ENCODE measurements around the gene MRPL18. TPM values are rescaled to one million over a fixed set of nuclear protein-coding genes. Genes with fewer than 3 reads are reported as not detected.
"Not testable (repeated sequence)": the region's sequence is repeated elsewhere in the genome, so short reads cannot be mapped to it uniquely, and the experiment has no call there.

Gene MRPL18
- total RNA-seq (2022), result 108 and 120 TPM in 2 replicates
- Bru-seq, nascent RNA, result percentile 80 among the genes with signal in this experiment
- percentile 90 among the genes with signal in this experiment for BruChase-seq, experiment 1, labeled RNA remaining after a 6-hour chase
- percentile 83 among the genes with signal in this experiment for BruChase-seq, experiment 2, labeled RNA remaining after a 2-hour chase
- long read RNA-seq, transcript MRPL18-201 (4 exons, 978 nt), result major isoform, 223 of 295 reads
- long read RNA-seq, partial matches to known transcripts, result 3 of 295 reads
- long read RNA-seq, other reads (novel, unspliced or antisense), result 67 of 295 reads

DNA sequence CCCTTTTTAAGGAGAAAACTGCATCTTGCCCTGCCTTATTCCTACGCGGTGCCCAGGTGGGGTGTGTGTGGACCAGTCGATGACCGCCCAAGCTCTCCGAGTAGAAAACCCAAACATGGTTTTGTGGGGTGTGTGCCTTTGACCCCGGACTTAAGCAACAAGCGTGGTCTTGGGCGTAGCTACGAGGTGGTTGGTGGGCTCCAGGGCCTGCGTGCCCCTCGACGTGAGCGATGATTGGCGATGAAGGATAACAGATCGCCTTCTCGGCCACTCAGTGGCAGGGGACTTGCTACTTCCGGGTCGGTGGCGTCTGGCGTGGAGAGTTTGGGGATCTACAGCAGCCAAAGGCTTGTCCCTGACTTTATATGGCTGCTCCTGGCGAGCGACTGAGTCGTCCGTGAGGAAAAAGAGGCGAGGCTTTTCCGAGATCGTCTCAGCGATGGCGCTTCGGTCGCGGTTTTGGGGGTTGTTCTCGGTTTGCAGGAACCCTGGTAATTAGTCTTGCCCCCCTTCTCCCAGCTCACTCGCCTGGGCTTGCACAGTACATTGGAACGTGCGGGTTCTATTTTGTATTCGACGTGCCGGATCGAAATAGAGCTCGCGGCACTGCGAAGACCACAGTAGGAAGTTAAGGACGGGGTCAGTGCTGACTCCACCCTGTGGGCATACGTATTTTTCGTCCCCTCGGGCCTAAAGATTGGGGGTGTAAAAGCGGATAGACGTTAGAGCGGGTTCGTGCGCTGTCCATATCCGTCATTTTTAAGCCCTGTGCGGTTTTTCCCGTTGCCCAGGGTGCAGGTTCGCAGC, at the start of gene MRPL18:
TSS of gene MRPL18 (plus strand) at position 319 of the 807 bp plus-strand sequence. CDS start at position 440, 121 bp downstream.
- Mint-ChIP-seq H3K9me3 (ENCODE audit: unreplicated experiment) (no peaks in the 10 kb centered on the region), H3K4me1 (ENCODE audit: insufficient read depth, unreplicated experiment) (peaks cover 33% of the 10 kb centered on the region), H3K27me3 (ENCODE audit: insufficient read depth, unreplicated experiment) (no peaks in the 10 kb centered on the region), H3K4me3 (ENCODE audit: unreplicated experiment) (peak within 1 kb of the TSS; percentile 99), H3K27ac (ENCODE audit: low read depth, unreplicated experiment) (peak within 1 kb of the TSS; percentile 98), H3K36me3 (ENCODE audit: insufficient read depth, unreplicated experiment) (peaks cover 79% of the 10 kb centered on the region)
- CTCF ChIA-PET, result interaction anchor here (0.6 to 3.6 kb wide), 11 partner anchors 43 to 484 kb away, joined by 3 to 34 read pairs (median 3); no protein-coding TSS in a partner anchor
- intact Hi-C loops (cut with micrococcal nuclease), result loop anchor here (1.0 to 2.0 kb wide), 2 partner anchors 16 to 99 kb away; no protein-coding TSS in a partner anchor
- TF ChIP-seq, protein P1, sequence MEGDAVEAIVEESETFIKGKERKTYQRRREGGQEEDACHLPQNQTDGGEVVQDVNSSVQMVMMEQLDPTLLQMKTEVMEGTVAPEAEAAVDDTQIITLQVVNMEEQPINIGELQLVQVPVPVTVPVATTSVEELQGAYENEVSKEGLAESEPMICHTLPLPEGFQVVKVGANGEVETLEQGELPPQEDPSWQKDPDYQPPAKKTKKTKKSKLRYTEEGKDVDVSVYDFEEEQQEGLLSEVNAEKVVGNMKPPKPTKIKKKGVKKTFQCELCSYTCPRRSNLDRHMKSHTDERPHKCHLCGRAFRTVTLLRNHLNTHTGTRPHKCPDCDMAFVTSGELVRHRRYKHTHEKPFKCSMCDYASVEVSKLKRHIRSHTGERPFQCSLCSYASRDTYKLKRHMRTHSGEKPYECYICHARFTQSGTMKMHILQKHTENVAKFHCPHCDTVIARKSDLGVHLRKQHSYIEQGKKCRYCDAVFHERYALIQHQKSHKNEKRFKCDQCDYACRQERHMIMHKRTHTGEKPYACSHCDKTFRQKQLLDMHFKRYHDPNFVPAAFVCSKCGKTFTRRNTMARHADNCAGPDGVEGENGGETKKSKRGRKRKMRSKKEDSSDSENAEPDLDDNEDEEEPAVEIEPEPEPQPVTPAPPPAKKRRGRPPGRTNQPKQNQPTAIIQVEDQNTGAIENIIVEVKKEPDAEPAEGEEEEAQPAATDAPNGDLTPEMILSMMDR (IDR thresholded peaks at IDR 0.05; ENCODE audit: unreplicated experiment), result no peak
- POLR2A ChIA-PET, result interaction anchor here (0.5 to 8.8 kb wide), 39 partner anchors 10 to 1950 kb away, joined by 3 to 198 read pairs (median 7); partner anchors contain the start of genes ACAT2, PNLDC1, SOD2 and WTAP
- peak; percentile 97 for DNase-seq (ENCODE audit: unreplicated experiment)
- TSS peak; percentile 40 for BruUV-seq (replicated peaks)

DNA sequence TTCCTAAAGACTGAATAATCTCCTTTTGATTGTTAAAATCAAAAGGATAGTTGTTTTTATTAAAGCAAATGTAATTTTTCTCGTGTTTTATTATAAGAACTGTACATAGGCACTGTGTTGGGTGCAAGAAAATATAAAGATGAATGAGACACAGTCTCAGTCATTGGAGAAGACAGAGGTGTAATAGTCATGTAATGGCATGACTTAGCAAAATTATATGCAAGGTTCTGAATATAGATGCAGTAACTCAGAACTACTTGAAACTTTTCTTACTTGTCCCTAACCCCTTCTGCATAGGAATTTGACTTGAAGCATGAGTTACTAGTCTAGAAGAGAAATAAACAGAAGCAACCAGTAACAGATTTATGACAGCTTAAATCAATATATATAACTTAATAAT, 48.1 kb upstream of the MRPL18 start:
- H3K36me3 Mint-ChIP-seq (ENCODE audit: insufficient read depth, unreplicated experiment), result peaks cover 100% of the 10 kb centered on the region
- BruUV-seq (replicated peaks), result no TSS peak
- no peak overlapping the region for H3K4me3 Mint-ChIP-seq (ENCODE audit: unreplicated experiment)
- intact Hi-C loops (cut with micrococcal nuclease), result no loop called here
- no peaks in the 10 kb centered on the region for H3K9me3 Mint-ChIP-seq (ENCODE audit: unreplicated experiment)
- H3K4me1 Mint-ChIP-seq (ENCODE audit: insufficient read depth, unreplicated experiment), result peaks cover 24% of the 10 kb centered on the region
- no peak overlapping the region for H3K27ac Mint-ChIP-seq (ENCODE audit: low read depth, unreplicated experiment)
- no peaks in the 10 kb centered on the region for H3K27me3 Mint-ChIP-seq (ENCODE audit: insufficient read depth, unreplicated experiment)
- TF ChIP-seq, protein P1 (IDR thresholded peaks at IDR 0.05; ENCODE audit: unreplicated experiment), result no peak
- DNase-seq (ENCODE audit: unreplicated experiment), result no peak
- ChIA-PET POLR2A (interaction anchor here (0.9 to 3.2 kb wide), 4 partner anchors 9 to 50 kb away, joined by 3 to 25 read pairs (median 4); partner anchors contain the start of gene WTAP), CTCF (interaction anchor here (0.6 to 1.0 kb wide), 2 partner anchors 110 to 122 kb away, joined by 3 to 4 read pairs; no protein-coding TSS in a partner anchor)

DNA sequence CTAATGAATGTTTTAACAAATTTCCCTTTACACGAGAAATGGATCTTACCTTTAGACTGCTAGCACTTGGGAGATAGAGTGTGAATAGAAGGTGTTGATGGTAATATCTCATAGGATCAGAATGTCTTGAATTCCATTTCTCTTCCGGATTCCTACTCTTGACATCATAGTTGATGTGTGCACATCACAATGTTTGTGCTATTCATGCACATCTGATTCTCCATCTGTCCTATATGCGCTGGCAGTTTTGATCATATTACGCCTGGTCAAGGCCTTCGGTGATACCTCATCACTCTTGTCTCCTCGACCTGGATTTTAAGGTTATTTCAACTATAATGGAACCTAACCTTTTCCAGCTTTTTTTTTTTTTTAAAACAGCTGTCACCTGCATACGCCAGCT, 45.2 kb upstream of the MRPL18 start:
- H3K4me1 Mint-ChIP-seq (ENCODE audit: insufficient read depth, unreplicated experiment), result peaks cover 17% of the 10 kb centered on the region
- H3K4me3 Mint-ChIP-seq (ENCODE audit: unreplicated experiment), result no peak overlapping the region
- TF ChIP-seq, protein P1 (IDR thresholded peaks at IDR 0.05; ENCODE audit: unreplicated experiment), result no peak
- POLR2A ChIA-PET, result no interaction called here
- H3K27ac Mint-ChIP-seq (ENCODE audit: low read depth, unreplicated experiment), result peak overlapping the region; percentile 69
- CTCF ChIA-PET, result no interaction called here
- no peaks in the 10 kb centered on the region for H3K9me3 Mint-ChIP-seq (ENCODE audit: unreplicated experiment)
- no TSS peak for BruUV-seq (replicated peaks)
- intact Hi-C loops (cut with micrococcal nuclease), result no loop called here
- no peak for DNase-seq (ENCODE audit: unreplicated experiment)
- H3K36me3 Mint-ChIP-seq (ENCODE audit: insufficient read depth, unreplicated experiment), result peaks cover 100% of the 10 kb centered on the region
- no peaks in the 10 kb centered on the region for H3K27me3 Mint-ChIP-seq (ENCODE audit: insufficient read depth, unreplicated experiment)

DNA sequence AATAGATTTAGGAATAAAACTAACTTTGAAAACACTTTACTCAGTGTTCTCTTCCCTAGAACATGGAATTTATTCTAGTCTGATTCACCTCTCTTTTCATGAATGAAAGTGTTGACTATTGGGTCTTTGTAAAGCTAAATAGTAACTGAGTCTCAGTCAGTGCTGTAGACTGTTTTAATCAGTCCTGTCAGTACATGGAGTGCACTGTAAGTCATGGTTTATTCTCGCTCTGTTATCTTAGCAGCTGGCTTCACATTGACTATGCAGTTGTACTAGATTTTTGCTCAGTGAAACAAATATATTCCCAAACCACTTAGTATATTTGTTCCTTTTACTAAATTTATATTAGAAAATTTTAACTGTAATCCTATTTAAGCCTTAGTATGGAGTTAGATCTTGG, 43.5 kb upstream of the MRPL18 start:
- CTCF ChIA-PET, result no interaction called here
- Mint-ChIP-seq H3K36me3 (ENCODE audit: insufficient read depth, unreplicated experiment) (peaks cover 100% of the 10 kb centered on the region), H3K4me3 (ENCODE audit: unreplicated experiment) (no peak overlapping the region), H3K4me1 (ENCODE audit: insufficient read depth, unreplicated experiment) (peaks cover 13% of the 10 kb centered on the region), H3K27ac (ENCODE audit: low read depth, unreplicated experiment) (no peak overlapping the region), H3K27me3 (ENCODE audit: insufficient read depth, unreplicated experiment) (no peaks in the 10 kb centered on the region), H3K9me3 (ENCODE audit: unreplicated experiment) (no peaks in the 10 kb centered on the region)
- TF ChIP-seq, protein P1 (IDR thresholded peaks at IDR 0.05; ENCODE audit: unreplicated experiment), result no peak
- BruUV-seq (replicated peaks), result no TSS peak
- DNase-seq (ENCODE audit: unreplicated experiment), result no peak
- intact Hi-C loops (cut with micrococcal nuclease), result no loop called here
- POLR2A ChIA-PET, result interaction anchor here (0.8 to 2.0 kb wide), 5 partner anchors 10 to 55 kb away, joined by 3 to 6 read pairs (median 4); no protein-coding TSS in a partner anchor

DNA sequence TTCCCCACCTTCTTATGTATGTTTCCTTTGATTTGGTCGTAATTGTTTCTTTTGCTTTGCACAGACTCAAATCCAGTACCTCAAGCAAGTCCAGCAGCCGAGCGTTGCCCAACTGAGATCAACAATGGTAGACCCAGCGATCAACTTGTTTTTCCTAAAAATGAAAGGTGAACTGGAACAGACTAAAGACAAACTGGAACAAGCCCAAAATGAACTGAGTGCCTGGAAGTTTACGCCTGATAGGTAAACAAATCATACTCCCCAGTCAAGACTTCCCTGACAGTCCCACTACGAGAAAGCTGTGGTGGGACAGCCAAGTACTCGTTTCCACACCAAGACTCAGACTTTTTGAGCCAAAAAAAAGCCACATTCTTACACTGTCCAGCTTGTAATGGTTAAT, 42.1 kb upstream of the MRPL18 start:
- BruUV-seq (replicated peaks); DNase-seq (ENCODE audit: unreplicated experiment); H3K27me3 Mint-ChIP-seq (ENCODE audit: insufficient read depth, unreplicated experiment); intact Hi-C loops (cut with micrococcal nuclease); H3K4me3 Mint-ChIP-seq (ENCODE audit: unreplicated experiment); H3K27ac Mint-ChIP-seq (ENCODE audit: low read depth, unreplicated experiment); CTCF ChIA-PET; H3K9me3 Mint-ChIP-seq (ENCODE audit: unreplicated experiment): not testable (repeated sequence)
- H3K36me3 Mint-ChIP-seq (ENCODE audit: insufficient read depth, unreplicated experiment), result peaks cover 100% of the 10 kb centered on the region
- peaks cover 13% of the 10 kb centered on the region for H3K4me1 Mint-ChIP-seq (ENCODE audit: insufficient read depth, unreplicated experiment)
- POLR2A ChIA-PET, result interaction anchor here (1.1 to 1.2 kb wide), 2 partner anchors 15 to 21 kb away, joined by 3 to 6 read pairs; partner anchors contain the start of gene WTAP

Data from MCF 10A (cell line).